ENCODE measurements around the gene COLGALT1.

COLGALT1 gene

DNA sequence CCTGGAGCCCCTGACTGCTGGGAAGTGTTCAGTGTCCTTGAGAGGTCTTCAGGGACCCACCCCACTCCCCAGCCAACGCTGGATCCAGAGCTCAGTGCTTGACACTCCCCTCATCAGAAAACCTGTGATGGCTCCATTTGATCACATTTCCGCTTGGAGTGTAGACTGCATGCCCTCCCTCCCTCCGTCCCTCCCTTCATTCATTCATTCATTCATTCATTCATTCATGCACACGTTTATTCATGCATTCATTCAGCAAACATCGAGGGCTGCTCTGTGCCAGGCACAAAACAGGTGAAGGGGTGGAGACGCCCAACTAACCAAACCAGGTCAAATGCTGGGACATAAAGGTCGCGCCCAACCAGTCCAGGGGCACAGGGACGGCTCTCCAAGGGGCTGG, 30.3 kb upstream of the COLGALT1 start:
- H3K4me3 ChIP-seq (ENCODE audit: low read depth, low read length) = no peak overlapping the region
- in situ Hi-C loops (cut with HindIII; ENCODE audit: low sequenced_read_pairs) = no loop called here
- TF ChIP-seq, protein P1, sequence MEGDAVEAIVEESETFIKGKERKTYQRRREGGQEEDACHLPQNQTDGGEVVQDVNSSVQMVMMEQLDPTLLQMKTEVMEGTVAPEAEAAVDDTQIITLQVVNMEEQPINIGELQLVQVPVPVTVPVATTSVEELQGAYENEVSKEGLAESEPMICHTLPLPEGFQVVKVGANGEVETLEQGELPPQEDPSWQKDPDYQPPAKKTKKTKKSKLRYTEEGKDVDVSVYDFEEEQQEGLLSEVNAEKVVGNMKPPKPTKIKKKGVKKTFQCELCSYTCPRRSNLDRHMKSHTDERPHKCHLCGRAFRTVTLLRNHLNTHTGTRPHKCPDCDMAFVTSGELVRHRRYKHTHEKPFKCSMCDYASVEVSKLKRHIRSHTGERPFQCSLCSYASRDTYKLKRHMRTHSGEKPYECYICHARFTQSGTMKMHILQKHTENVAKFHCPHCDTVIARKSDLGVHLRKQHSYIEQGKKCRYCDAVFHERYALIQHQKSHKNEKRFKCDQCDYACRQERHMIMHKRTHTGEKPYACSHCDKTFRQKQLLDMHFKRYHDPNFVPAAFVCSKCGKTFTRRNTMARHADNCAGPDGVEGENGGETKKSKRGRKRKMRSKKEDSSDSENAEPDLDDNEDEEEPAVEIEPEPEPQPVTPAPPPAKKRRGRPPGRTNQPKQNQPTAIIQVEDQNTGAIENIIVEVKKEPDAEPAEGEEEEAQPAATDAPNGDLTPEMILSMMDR (IDR thresholded peaks at IDR 0.05; ENCODE audit: low read depth, low read length) = no peak
- no peak for DNase-seq (ENCODE audit: low read depth, low spot score)

DNA sequence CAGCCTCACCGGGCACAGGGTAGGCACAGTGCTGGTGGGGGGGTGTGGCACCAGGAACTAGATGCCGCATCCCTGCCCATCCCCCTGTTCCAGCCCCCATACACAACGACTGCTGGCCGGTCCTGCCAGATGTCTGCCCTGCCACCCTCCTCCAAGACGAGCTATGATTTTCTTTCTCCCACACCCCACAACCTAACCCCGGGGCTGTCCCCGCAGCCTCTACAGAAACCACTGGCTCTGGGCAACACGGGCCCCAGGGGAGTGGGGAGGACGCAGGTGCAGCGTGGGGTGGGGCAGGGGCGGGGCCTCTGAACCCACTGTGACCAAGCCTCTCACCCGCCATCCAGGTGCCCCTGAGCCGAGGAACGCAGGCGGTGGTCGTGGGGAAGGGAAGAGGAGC, 28.5 kb upstream of the COLGALT1 start:
- H3K4me3 ChIP-seq (ENCODE audit: low read depth, low read length) = no peak overlapping the region
- TF ChIP-seq, protein P1 (IDR thresholded peaks at IDR 0.05; ENCODE audit: low read depth, low read length) = no peak
- in situ Hi-C loops (cut with HindIII; ENCODE audit: low sequenced_read_pairs) = no loop called here
- no peak for DNase-seq (ENCODE audit: low read depth, low spot score)

DNA sequence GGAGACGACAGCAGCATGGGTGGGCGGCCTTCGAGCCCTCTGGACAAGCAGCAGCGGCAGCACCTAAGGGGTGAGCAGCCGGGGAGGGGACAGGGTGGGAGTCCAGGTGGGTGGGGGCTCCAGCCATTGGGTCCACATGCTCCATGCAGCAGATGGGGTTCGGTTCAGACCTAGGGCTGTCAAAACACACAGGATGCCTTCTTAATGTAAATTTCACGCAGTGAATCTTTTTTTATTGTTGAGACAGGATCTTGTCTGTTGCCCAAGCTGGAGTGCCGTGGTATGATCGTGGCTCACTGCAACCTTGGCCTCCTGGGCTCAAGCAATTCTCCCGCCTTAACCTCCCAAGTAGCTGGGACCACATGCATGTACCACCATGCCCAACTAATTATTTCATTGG, 28.1 kb upstream of the COLGALT1 start:
- DNase-seq (ENCODE audit: low read depth, low spot score) = no peak
- TF ChIP-seq, protein P1 (IDR thresholded peaks at IDR 0.05; ENCODE audit: low read depth, low read length) = no peak
- in situ Hi-C loops (cut with HindIII; ENCODE audit: low sequenced_read_pairs) = no loop called here
- no peak overlapping the region for H3K4me3 ChIP-seq (ENCODE audit: low read depth, low read length)

DNA sequence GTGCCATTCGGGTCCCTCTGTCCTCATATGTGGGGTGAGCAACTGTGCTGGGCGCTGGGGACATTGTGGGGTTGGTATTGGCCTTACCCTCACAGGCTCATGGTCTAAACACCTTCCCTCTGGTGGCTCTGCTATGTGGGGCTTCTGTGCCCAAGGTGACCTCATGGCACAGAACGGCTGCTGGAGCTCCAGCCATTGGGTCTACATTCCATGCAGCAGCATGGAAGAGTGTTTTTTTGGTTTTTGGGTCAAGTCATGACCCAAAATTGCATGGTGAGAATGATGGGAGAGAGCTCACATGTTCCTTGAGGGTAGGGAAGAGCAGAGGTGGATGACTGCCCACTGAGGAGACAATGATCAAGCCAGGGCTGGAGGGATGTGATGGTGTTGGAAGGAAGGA, 26.8 kb upstream of the COLGALT1 start:
- H3K4me3 ChIP-seq (ENCODE audit: low read depth, low read length) = no peak overlapping the region
- DNase-seq (ENCODE audit: low read depth, low spot score) = no peak
- in situ Hi-C loops (cut with HindIII; ENCODE audit: low sequenced_read_pairs) = no loop called here
- TF ChIP-seq, protein P1 (IDR thresholded peaks at IDR 0.05; ENCODE audit: low read depth, low read length) = no peak

DNA sequence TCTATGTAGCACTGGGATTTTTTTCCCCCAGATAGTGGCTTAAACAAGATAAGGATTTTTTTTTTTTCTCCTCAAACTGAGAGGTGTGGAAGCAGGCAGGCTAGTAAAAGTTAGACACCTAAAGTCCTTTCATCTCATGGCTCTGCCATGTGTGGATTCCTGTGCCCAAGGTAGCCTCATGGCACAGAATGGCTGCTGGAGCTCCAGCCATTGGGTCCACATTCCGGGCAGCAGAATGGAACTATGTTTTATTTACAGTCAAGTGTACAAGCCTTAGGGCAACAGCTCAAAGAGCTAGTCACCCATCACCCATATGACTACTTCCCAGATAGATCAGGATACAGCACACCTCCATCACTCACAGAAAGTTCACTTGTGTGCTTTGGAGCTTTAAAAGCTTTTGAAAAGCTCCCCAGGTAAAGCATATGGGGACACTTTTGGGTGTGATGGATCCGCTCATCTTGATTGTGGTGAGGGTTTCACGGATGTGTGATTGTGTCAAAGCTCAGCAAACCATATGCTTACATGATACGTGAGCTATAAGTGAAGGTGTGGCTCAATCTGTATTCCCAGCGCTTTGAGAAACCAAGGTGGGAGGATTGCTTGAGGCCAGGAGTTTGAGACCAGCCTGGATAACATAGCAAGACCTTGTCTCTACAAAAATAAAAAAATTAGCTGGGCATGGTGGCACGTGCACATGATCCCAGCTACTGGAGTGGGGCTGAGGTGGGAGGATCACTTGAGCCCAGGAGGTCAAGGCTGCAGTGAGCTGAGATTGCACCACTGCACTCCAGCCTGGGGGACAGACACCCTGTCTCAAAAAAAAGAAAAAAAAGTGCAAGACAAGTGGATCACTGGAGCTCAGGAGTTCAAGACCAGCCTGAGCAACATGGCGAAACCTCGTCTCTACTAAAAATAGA, 25.9 kb upstream of the COLGALT1 start:
- in situ Hi-C loops (cut with HindIII; ENCODE audit: low sequenced_read_pairs) = no loop called here

DNA sequence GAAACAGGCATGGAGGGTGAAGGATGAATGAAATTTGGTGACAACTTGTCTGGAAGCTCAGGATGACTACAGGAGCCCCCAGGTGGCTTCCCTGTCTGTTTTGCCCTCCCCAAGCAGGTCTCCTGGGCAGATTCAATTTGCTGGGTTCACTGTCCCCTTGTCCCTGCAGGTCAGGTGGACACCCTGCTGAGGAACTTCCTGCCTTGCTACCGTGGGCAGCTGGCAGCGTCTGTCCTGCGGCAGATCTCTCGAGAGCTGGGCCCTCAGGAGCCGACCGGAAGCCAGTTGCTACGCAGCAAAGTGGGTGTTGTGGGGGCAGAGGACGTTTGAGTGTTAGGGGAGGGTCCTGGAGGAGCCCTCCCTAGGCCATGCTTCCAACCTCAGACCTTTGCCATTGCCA, 24.9 kb upstream of the COLGALT1 start:
- TF ChIP-seq, protein P1 (IDR thresholded peaks at IDR 0.05; ENCODE audit: low read depth, low read length) = no peak
- in situ Hi-C loops (cut with HindIII; ENCODE audit: low sequenced_read_pairs) = no loop called here
- no peak overlapping the region for H3K4me3 ChIP-seq (ENCODE audit: low read depth, low read length)
- no peak for DNase-seq (ENCODE audit: low read depth, low spot score)

More for the DNA sequence above, 25.9 kb upstream of the COLGALT1 start:
- TF ChIP-seq, protein P1 (IDR thresholded peaks at IDR 0.05; ENCODE audit: low read depth, low read length) = no peak
- no peak for DNase-seq (ENCODE audit: low read depth, low spot score)
- no peak overlapping the region for H3K4me3 ChIP-seq (ENCODE audit: low read depth, low read length)
